KMS-11 (cell line): Measurements from ENCODE around the gene LSM3.

Source experiments
- H2AFZ ChIP-seq: fragments of 200-600 bp; sonication (generic); 2 replicates; pipeline ENCODE4 v1.6.1; 2016; ENCODE audit warnings: antibody characterized with exemption, mixed run types, low read depth
- H3K27ac ChIP-seq: fragments of 200-600 bp; sonication (generic); 2 replicates; pipeline ENCODE4 v1.6.1; 2016; ENCODE audit warnings: mild to moderate bottlenecking, mixed run types
- H3K27me3 ChIP-seq: fragments of 200-600 bp; sonication (generic); 2 replicates; pipeline ENCODE4 v1.6.1; 2017; ENCODE audit warnings: mild to moderate bottlenecking, low read depth, mixed run types, moderate library complexity; ENCODE audit not compliant: insufficient read depth
- H3K36me3 ChIP-seq: fragments of 200-600 bp; sonication (generic); 2 replicates; pipeline ENCODE4 v1.6.1; 2017; ENCODE audit warnings: mild to moderate bottlenecking, mixed run types; ENCODE audit not compliant: insufficient read depth
- H3K4me1 ChIP-seq: fragments of 200-600 bp; sonication (generic); 2 replicates; pipeline ENCODE4 v1.6.1; 2016; ENCODE audit warnings: mild to moderate bottlenecking, low read depth, mixed run types; ENCODE audit not compliant: poor library complexity, severe bottlenecking
- H3K4me2 ChIP-seq: fragments of 200-600 bp; sonication (generic); 2 replicates; pipeline ENCODE4 v1.7.0; 2016; ENCODE audit warnings: mild to moderate bottlenecking, mixed run types
- H3K4me3 ChIP-seq: fragments of 200-600 bp; sonication (generic); IDR thresholded peaks from 2 replicates; pipeline ENCODE4 v1.6.1; 2017; ENCODE audit warnings: low read depth, low read length, mixed read lengths; ENCODE audit not compliant: insufficient read depth
- H3K79me2 ChIP-seq: fragments of 200-600 bp; sonication (generic); 2 replicates; pipeline ENCODE4 v1.6.1; 2016; ENCODE audit warnings: low read depth, mixed run types; ENCODE audit not compliant: insufficient read depth
- H3K9ac ChIP-seq: fragments of 200-600 bp; sonication (generic); 2 replicates; pipeline ENCODE4 v1.6.1; 2016; ENCODE audit warnings: mild to moderate bottlenecking, mixed run types
- H4K20me1 ChIP-seq: fragments of 200-600 bp; sonication (generic); 2 replicates; pipeline ENCODE4 v1.6.1; 2016; ENCODE audit warnings: mild to moderate bottlenecking, mixed run types; ENCODE audit not compliant: insufficient read depth
- TF ChIP-seq, protein P1 (sequence below): fragments of 200-600 bp; sonication (generic); conservative IDR thresholded peaks from 2 replicates; pipeline ENCODE4 v1.6.1; 2017; ENCODE audit warnings: low read depth, mild to moderate bottlenecking, antibody characterized with exemption, low read length, moderate library complexity, mixed read lengths

The LSM3 gene

DNA sequence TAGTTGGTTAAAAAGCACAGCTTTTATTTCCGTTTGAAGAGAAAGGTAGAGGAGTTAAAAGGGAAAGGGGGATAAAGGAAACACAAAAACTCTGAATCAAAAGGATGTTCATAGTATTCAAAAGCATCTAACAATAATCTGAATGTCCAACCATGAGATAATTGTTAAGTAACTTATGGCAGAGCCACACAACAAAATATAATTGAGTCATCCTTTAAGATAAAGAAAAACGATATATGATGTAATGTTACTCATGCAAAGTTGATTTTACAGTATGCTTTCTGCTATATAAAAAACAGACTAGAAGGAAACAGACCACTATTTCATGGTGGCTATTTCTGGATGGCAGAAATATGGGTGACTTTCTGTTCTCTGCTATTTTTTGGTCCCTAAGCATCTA, 4.1 kb upstream of the LSM3 start:
- Histone ChIP-seq H4K20me1 (no peaks in the 10 kb centered on the region), H2AFZ (no peak overlapping the region), H3K4me1 (peaks cover 57% of the 10 kb centered on the region), H3K4me2 (peak overlapping the region; percentile 71), H3K36me3 (no peaks in the 10 kb centered on the region), H3K79me2 (peaks cover 16% of the 10 kb centered on the region), H3K27ac (no peak overlapping the region), H3K27me3 (no peaks in the 10 kb centered on the region), H3K4me3 (no peak overlapping the region), H3K9ac (no peak overlapping the region)
- TF ChIP-seq, protein P1, sequence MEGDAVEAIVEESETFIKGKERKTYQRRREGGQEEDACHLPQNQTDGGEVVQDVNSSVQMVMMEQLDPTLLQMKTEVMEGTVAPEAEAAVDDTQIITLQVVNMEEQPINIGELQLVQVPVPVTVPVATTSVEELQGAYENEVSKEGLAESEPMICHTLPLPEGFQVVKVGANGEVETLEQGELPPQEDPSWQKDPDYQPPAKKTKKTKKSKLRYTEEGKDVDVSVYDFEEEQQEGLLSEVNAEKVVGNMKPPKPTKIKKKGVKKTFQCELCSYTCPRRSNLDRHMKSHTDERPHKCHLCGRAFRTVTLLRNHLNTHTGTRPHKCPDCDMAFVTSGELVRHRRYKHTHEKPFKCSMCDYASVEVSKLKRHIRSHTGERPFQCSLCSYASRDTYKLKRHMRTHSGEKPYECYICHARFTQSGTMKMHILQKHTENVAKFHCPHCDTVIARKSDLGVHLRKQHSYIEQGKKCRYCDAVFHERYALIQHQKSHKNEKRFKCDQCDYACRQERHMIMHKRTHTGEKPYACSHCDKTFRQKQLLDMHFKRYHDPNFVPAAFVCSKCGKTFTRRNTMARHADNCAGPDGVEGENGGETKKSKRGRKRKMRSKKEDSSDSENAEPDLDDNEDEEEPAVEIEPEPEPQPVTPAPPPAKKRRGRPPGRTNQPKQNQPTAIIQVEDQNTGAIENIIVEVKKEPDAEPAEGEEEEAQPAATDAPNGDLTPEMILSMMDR = no peak

DNA sequence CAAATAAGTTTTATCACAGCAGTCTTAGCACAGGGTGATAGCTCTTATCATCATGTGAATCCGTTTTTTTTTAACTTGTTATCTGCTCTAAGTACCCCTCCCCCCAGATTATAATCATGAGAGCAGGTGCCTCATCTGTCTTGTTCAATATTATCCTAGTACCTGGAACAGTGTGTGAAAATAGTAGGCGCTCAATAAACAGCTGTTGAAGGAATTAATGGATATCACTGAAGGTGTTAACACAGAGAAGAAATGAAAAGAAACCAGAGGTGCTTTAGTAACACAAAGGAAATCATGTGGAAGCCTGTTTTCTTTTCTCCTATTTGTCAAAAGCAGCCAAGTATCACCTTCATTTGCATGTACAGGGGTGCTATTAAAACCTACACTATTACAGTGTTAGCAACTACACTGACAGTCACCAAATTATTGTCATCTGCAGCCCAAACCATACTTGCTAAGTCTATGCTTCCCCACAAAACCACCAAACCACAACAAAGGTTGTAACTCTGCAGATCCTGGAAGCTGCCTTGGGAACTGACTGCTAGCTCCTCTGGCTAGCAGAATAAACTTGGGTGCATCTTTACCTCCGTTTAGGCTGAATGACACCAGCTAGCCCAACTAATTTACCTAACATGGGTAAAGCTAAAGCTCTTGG, 3.1 kb upstream of the LSM3 start:
- Histone ChIP-seq H3K27me3 (no peaks in the 10 kb centered on the region), H3K36me3 (no peaks in the 10 kb centered on the region), H2AFZ (no peak overlapping the region), H3K4me3 (peak overlapping the region; percentile 30), H4K20me1 (no peaks in the 10 kb centered on the region), H3K9ac (no peak overlapping the region), H3K79me2 (peaks cover 21% of the 10 kb centered on the region), H3K27ac (peak overlapping the region; percentile 34; the same call in 1 of the 2 replicates), H3K4me1 (peaks cover 52% of the 10 kb centered on the region), H3K4me2 (peak overlapping the region; percentile 71)
- TF ChIP-seq, protein P1 = no peak

DNA sequence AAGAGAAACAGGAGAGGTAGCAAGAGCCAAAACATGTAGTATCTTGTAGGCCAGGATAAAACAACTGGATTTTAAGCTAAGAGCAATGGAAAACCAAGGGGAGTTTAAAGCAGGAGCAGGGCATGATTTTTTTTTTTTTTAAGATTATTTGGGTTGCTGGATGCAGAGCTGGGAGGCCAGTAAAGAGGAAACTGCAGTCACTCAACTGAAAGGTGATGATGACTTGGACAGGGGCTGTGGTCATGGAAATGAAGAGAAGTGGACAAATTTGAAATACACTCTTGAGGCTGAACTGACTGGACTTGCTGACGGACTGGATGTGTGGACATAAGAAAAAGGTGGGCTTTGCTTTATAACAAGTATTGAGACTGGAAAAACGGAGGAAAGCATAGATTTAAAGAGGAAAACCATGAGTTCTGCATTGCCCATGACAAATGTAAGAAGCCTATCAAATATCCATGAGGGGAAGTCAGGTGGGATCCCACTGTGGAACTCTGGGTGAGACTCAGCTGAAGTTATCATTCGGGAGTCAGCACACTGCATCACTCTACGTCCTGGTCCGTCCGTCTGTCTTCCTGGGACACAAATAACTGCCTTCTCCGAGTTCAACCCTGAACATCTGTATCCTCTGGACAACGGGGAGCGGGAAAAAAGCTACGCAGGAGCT, 904 bp upstream of the LSM3 start:
- Histone ChIP-seq H3K79me2 (peaks cover 21% of the 10 kb centered on the region), H3K27ac (peak overlapping the region; percentile 40), H3K4me3 (no peak overlapping the region), H2AFZ (peak overlapping the region; percentile 47), H3K27me3 (no peaks in the 10 kb centered on the region), H3K4me1 (peaks cover 47% of the 10 kb centered on the region), H3K9ac (peak overlapping the region; percentile 72), H4K20me1 (no peaks in the 10 kb centered on the region), H3K4me2 (peak overlapping the region; percentile 46), H3K36me3 (no peaks in the 10 kb centered on the region)
- TF ChIP-seq, protein P1 = no peak

DNA sequence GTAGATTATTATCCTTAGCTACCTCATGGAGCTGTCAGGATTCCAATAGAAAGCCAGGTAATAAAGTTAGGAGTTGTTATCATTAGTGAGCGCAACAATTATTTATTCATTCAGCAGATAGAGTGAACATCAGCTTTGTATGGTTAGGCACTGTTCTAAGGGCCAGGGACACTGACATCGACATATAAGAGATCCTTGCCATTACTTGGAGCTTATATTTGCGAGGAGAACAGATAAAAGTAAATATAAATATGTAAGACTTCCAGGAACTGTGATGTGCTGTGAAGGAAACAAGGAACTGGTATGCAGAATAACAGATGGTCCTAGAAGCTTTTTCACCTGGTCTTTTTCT, 473 bp downstream of the LSM3 start:
- Histone ChIP-seq H4K20me1 (no peaks in the 10 kb centered on the region), H2AFZ (peak overlapping the region; percentile 71; the same call in 1 of the 2 replicates), H3K9ac (peak overlapping the region; percentile 76; the same call in 1 of the 2 replicates), H3K36me3 (no peaks in the 10 kb centered on the region), H3K79me2 (peaks cover 20% of the 10 kb centered on the region), H3K27ac (peak overlapping the region; percentile 57), H3K4me2 (peak overlapping the region; percentile 78), H3K4me1 (peaks cover 43% of the 10 kb centered on the region), H3K4me3 (no peak overlapping the region), H3K27me3 (no peaks in the 10 kb centered on the region)
- TF ChIP-seq, protein P1 = no peak
